IMR-90 (cell line): ENCODE data around the gene SLF2. TPM values are rescaled to one million over a fixed set of nuclear protein-coding genes. Genes with fewer than 3 reads are reported as not detected.

Experiments
- ATAC-seq: fragments of 200-7000 bp; cut with Tn5 transposase; 2 replicates; pipeline ENCODE4 v1.9.1; 2020; ENCODE audit warnings: low read depth, mild to moderate bottlenecking, moderate library complexity
- BruUV-seq: library from RNA; stranded (reverse); fragments of 400-500 nt; replicated peaks from 2 replicates; lab custom pipeline; 2021; lab: Mats Ljungman, UMichigan
- CTCF ChIA-PET: fragments of 300-600 bp; formaldehyde crosslinking; extraction: SDS; loops from one replicate; lab custom pipeline; 2021; ENCODE audit warnings: antibody characterized with exemption; lab: Yijun Ruan, JAX
- POLR2A ChIA-PET: fragments of 300-600 bp; sonication (Branson Sonifier 250); formaldehyde crosslinking; loops from one replicate; lab custom pipeline; 2022; ENCODE audit warnings: antibody characterized with exemption; ENCODE audit not compliant: unreplicated experiment; lab: Charles Lee
- DNase-seq: peaks from one replicate; pipeline ENCODE4 v3.0.0; 2013
- H2AFZ ChIP-seq: replicated peaks from 2 replicates; pipeline ENCODE3; 2013; ENCODE audit warnings: low read length, mild to moderate bottlenecking; ENCODE audit not compliant: poor library complexity
- H2AK5ac ChIP-seq: 2 replicates; pipeline ENCODE4 v1.6.1; 2013; ENCODE audit warnings: low read depth, low read length, inconsistent platforms
- H2AK9ac ChIP-seq: replicated peaks from 2 replicates; pipeline ENCODE3; 2013; ENCODE audit warnings: mild to moderate bottlenecking, low read depth, low read length, moderate library complexity; ENCODE audit not compliant: poor library complexity
- H2BK120ac ChIP-seq: 2 replicates; pipeline ENCODE4 v1.6.1; 2013; ENCODE audit warnings: low read depth, low read length, inconsistent platforms
- H2BK15ac ChIP-seq: 3 replicates; pipeline ENCODE4 v1.6.1; 2013; ENCODE audit warnings: low read depth, low read length, inconsistent platforms
- H2BK20ac ChIP-seq: 2 replicates; pipeline ENCODE4 v1.6.1; 2013; ENCODE audit warnings: low read depth, mild to moderate bottlenecking, inconsistent platforms, low read length, moderate library complexity
- H2BK5ac ChIP-seq: 2 replicates; pipeline ENCODE4 v1.6.1; 2013; ENCODE audit warnings: mild to moderate bottlenecking, low read depth, low read length, inconsistent platforms; ENCODE audit not compliant: poor library complexity, severe bottlenecking
- H3K14ac ChIP-seq: replicated peaks from 2 replicates; pipeline ENCODE4 v1.6.1; 2013; ENCODE audit warnings: low read depth, low read length, inconsistent platforms
- H3K18ac ChIP-seq: 2 replicates; pipeline ENCODE4 v1.6.1; 2013; ENCODE audit warnings: low read depth, low read length, control low read depth
- H3K23ac ChIP-seq: 2 replicates; pipeline ENCODE4 v1.6.1; 2013; ENCODE audit warnings: low read depth, low read length, inconsistent platforms
- H3K27ac ChIP-seq: 2 replicates; pipeline ENCODE4 v1.5.1; 2013; ENCODE audit warnings: mild to moderate bottlenecking, control low read depth, low read length; ENCODE audit not compliant: insufficient read depth
- H3K27me3 ChIP-seq: 2 replicates; pipeline ENCODE4 v1.6.1; 2013; ENCODE audit warnings: low read length; ENCODE audit not compliant: control insufficient read depth, insufficient read depth
- H3K36me3 ChIP-seq: 2 replicates; pipeline ENCODE4 v1.6.1; 2013; ENCODE audit warnings: low read length, mixed read lengths; ENCODE audit not compliant: control insufficient read depth, insufficient read depth
- H3K4ac ChIP-seq: 2 replicates; pipeline ENCODE4 v1.6.1; 2013; ENCODE audit warnings: low read depth, low read length, inconsistent platforms
- H3K4me1 ChIP-seq: 2 replicates; pipeline ENCODE4 v1.6.1; 2013; ENCODE audit warnings: low read length, mixed read lengths; ENCODE audit not compliant: control insufficient read depth, insufficient read depth
- H3K4me2 ChIP-seq: 2 replicates; pipeline ENCODE4 v1.6.1; 2013; ENCODE audit warnings: low read depth, mild to moderate bottlenecking, control low read depth, low read length, moderate library complexity
- H3K4me3 ChIP-seq: 2 replicates; pipeline ENCODE4 v1.5.1; 2013; ENCODE audit warnings: low read depth, mild to moderate bottlenecking, control low read depth, low read length, moderate library complexity; ENCODE audit not compliant: insufficient read depth
- H3K56ac ChIP-seq: 2 replicates; pipeline ENCODE4 v1.6.1; 2013; ENCODE audit warnings: low read length, inconsistent platforms; ENCODE audit not compliant: insufficient read depth; ENCODE audit errors: extremely low read depth
- H3K79me1 ChIP-seq, 2 experiments: 2 replicates each; pipeline ENCODE4 v1.6.1; 2013; ENCODE audit warnings: low read length in 2 of 2, inconsistent platforms in 1 of 2, low read depth in 1 of 2
- H3K9ac ChIP-seq: 2 replicates; pipeline ENCODE4 v1.6.1; 2013; ENCODE audit warnings: low read depth, low read length, control low read depth
- H3K9me1 ChIP-seq: 2 replicates; pipeline ENCODE4 v1.6.1; 2013; ENCODE audit warnings: low read length, inconsistent platforms; ENCODE audit not compliant: insufficient read depth
- H3K9me3 ChIP-seq: 2 replicates; pipeline ENCODE4 v1.6.1; 2013; ENCODE audit warnings: low read length; ENCODE audit not compliant: control insufficient read depth, insufficient read depth
- H4K20me1 ChIP-seq: 2 replicates; pipeline ENCODE4 v1.6.1; 2013; ENCODE audit warnings: low read length, inconsistent platforms; ENCODE audit not compliant: insufficient read depth
- H4K5ac ChIP-seq: 2 replicates; pipeline ENCODE4 v1.6.1; 2013; ENCODE audit warnings: mild to moderate bottlenecking, low read depth, low read length, control low read depth
- H4K8ac ChIP-seq, 2 experiments: 2 replicates each; pipeline ENCODE4 v1.6.1; 2013; ENCODE audit warnings: low read depth in 2 of 2, low read length in 2 of 2, control low read depth in 1 of 2, inconsistent platforms in 1 of 2
- H4K91ac ChIP-seq: 2 replicates; pipeline ENCODE4 v1.6.1; 2013; ENCODE audit warnings: low read depth, low read length, inconsistent platforms; ENCODE audit not compliant: insufficient read depth
- BHLHE40 ChIP-seq: fragments of 150-350 bp; IDR thresholded peaks from 2 replicates; pipeline ENCODE4 v1.6.1; 2016; ENCODE audit warnings: mild to moderate bottlenecking, low read depth, low read length
- CEBPB ChIP-seq: IDR thresholded peaks from 2 replicates; pipeline ENCODE4 v1.6.1; 2012; ENCODE audit warnings: low read depth, low read length, improper control_type of control experiment
- CHD1 ChIP-seq: IDR thresholded peaks from 2 replicates; pipeline ENCODE4 v1.6.1; 2012; ENCODE audit warnings: low read depth, low read length, improper control_type of control experiment
- FOS ChIP-seq: fragments of 150-350 bp; IDR thresholded peaks from 2 replicates; pipeline ENCODE4 v1.6.1; 2016; ENCODE audit warnings: low read depth, low read length
- MAFK ChIP-seq: IDR thresholded peaks from 2 replicates; pipeline ENCODE4 v1.6.1; 2012; ENCODE audit warnings: low read depth, low read length, improper control_type of control experiment
- MAZ ChIP-seq: IDR thresholded peaks from 2 replicates; pipeline ENCODE4 v1.6.1; 2012; ENCODE audit warnings: low read depth, mild to moderate bottlenecking, low read length, improper control_type of control experiment, moderate library complexity, borderline replicate concordance
- MXI1 ChIP-seq: IDR thresholded peaks from 2 replicates; pipeline ENCODE4 v1.6.1; 2012; ENCODE audit warnings: low read depth, mild to moderate bottlenecking, low read length, moderate library complexity, borderline replicate concordance
- NFE2L2 ChIP-seq: fragments of 150-350 bp; IDR thresholded peaks from 2 replicates; pipeline ENCODE4 v1.6.1; 2016; ENCODE audit warnings: low read depth, mild to moderate bottlenecking, low read length
- POLR2A ChIP-seq: IDR thresholded peaks from 2 replicates; pipeline ENCODE4 v1.6.1; 2012; ENCODE audit warnings: mild to moderate bottlenecking, low read depth, low read length
- RAD21 ChIP-seq: IDR thresholded peaks from 2 replicates; pipeline ENCODE4 v1.6.1; 2012; ENCODE audit warnings: low read length, improper control_type of control experiment
- RCOR1 ChIP-seq: IDR thresholded peaks from 2 replicates; pipeline ENCODE4 v1.6.1; 2012; ENCODE audit warnings: mild to moderate bottlenecking, low read length, improper control_type of control experiment; ENCODE audit not compliant: insufficient replicate concordance
- RFX5 ChIP-seq: IDR thresholded peaks from 2 replicates; pipeline ENCODE4 v1.8.0; 2012; ENCODE audit warnings: low read depth, mild to moderate bottlenecking, low read length, moderate library complexity
- SMC3 ChIP-seq: fragments of 150-350 bp; IDR thresholded peaks from 2 replicates; pipeline ENCODE4 v1.6.1; 2016; ENCODE audit warnings: low read depth, mild to moderate bottlenecking, antibody characterized with exemption, low read length, moderate library complexity
- whole genome bisulfite sequencing, 2 experiments: methylation state at CpG; one replicate each; pipeline versions ENCODE4 v1.1.5 to v1.1.7; 2013; ENCODE audit warnings: missing lambda C conversion rate in 2 of 2; ENCODE audit not compliant: insufficient read length in 1 of 2; ENCODE audit errors: extremely low coverage in 2 of 2; 5-methylcytosine and 5-hydroxymethylcytosine counted together
- dilution Hi-C: fragments of 300-500 bp; cut with HindIII; formaldehyde crosslinking; loops from one replicate; pipeline ENCODE4 v1.14.3; 2018; ENCODE audit warnings: low sequenced_read_pairs; ENCODE audit not compliant: unreplicated experiment
- in situ Hi-C: fragments of 300-500 bp; cut with MboI; formaldehyde crosslinking; loops from 3 replicates; pipeline ENCODE4 v1.14.3; 2019; ENCODE audit warnings: low sequenced_read_pairs, inconsistent platforms, mixed read lengths
- intact Hi-C: fragments of 100-400 bp; cut with micrococcal nuclease; formaldehyde crosslinking; loops from 2 replicates; pipeline ENCODE4 v1.10.0; 2022
- polyA plus RNA-seq, 3 experiments: library from polyadenylated mRNA; depleted of rRNA; stranded (reverse); fragments of >200 nt; gene quantifications; 2 replicates each; pipeline ENCODE4 v1.2.3, GENCODE V29; 2012; ENCODE audit warnings: low replicate concordance in 1 of 3
- total RNA-seq: library from RNA; depleted of rRNA; stranded (reverse); fragments of >200 nt; gene quantifications from 2 replicates; pipeline ENCODE4 v1.2.3, GENCODE V29; 2012
- TF ChIP-seq, protein P1 (sequence below): fragments of 150-350 bp; IDR thresholded peaks from 2 replicates; pipeline ENCODE4 v1.6.1; 2016; ENCODE audit warnings: low read depth, mild to moderate bottlenecking, low read length, moderate library complexity, borderline replicate concordance
- TF ChIP-seq, protein P2 (sequence below): conservative IDR thresholded peaks from 2 replicates; pipeline ENCODE4 v1.5.1; 2012; ENCODE audit warnings: mild to moderate bottlenecking, low read depth, low read length, improper control_type of control experiment
- TF ChIP-seq, protein P3 (sequence below): fragments of 150-350 bp; IDR thresholded peaks from 2 replicates; pipeline ENCODE4 v1.6.1; 2017; ENCODE audit warnings: mild to moderate bottlenecking, antibody characterized with exemption, low read length, low read depth

SLF2 gene
- total and polyA plus RNA-seq, 2 of the 4 experiments (the other 2 are of a cell fraction) = 8.5 to 21.7 TPM

DNA sequence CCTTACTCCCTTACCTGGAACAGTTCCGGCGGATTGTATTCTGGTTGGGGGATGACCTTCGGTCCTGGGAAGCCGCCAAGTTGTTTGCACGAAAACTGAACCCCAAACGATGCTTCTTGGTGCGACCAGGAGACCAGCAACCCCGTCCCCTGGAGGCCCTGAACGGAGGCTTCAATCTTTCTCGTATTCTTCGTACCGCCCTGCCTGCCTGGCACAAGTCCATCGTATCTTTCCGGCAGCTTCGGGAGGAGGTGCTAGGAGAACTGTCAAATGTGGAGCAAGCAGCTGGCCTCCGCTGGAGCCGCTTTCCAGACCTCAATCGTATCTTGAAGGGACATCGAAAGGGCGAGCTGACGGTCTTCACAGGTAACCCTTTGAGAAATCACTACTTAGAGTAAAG, 76.3 kb downstream of the SLF2 start:
- Histone ChIP-seq H2BK15ac (no peak overlapping the region), H2BK120ac (no peak overlapping the region), H3K36me3 (peaks cover 28% of the 10 kb centered on the region), H3K27ac (no peak overlapping the region), H2AFZ (no peak overlapping the region), H4K5ac (no peak overlapping the region), H3K4me1 (peaks cover 8% of the 10 kb centered on the region; the same call in 1 of the 2 replicates), H3K56ac (no peak overlapping the region), H2AK9ac (peak overlapping the region; percentile 65), H3K4ac (no peak overlapping the region), H3K18ac (no peak overlapping the region), H3K23ac (no peak overlapping the region), H2AK5ac (no peak overlapping the region), H3K27me3 (no peaks in the 10 kb centered on the region), H4K8ac (no peak overlapping the region), H2BK5ac (no peak overlapping the region), H3K14ac (no peak overlapping the region), H3K4me3 (no peak overlapping the region), H4K20me1 (0 out of 2 replicates have a peak, but pooled peaks cover 3% of the 10 kb centered on the region), H3K9ac (no peak overlapping the region), H3K79me1 (peaks cover 60 to 67% of the 10 kb centered on the region in 2 experiments), H3K9me1 (peaks cover 9% of the 10 kb centered on the region), H3K4me2 (no peak overlapping the region), H4K91ac (no peak overlapping the region), H3K9me3 (no peaks in the 10 kb centered on the region), H2BK20ac (no peak overlapping the region)
- no peak for ATAC-seq
- in situ Hi-C loops = no loop called here
- BruUV-seq = no TSS peak
- TF ChIP-seq SMC3 = no peak
- TF ChIP-seq BHLHE40 = no peak
- no peak for TF ChIP-seq RCOR1
- TF ChIP-seq RFX5 = no peak
- TF ChIP-seq, protein P1, sequence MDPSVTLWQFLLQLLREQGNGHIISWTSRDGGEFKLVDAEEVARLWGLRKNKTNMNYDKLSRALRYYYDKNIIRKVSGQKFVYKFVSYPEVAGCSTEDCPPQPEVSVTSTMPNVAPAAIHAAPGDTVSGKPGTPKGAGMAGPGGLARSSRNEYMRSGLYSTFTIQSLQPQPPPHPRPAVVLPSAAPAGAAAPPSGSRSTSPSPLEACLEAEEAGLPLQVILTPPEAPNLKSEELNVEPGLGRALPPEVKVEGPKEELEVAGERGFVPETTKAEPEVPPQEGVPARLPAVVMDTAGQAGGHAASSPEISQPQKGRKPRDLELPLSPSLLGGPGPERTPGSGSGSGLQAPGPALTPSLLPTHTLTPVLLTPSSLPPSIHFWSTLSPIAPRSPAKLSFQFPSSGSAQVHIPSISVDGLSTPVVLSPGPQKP = no peak
- no peak for TF ChIP-seq MXI1
- TF ChIP-seq, protein P2, sequence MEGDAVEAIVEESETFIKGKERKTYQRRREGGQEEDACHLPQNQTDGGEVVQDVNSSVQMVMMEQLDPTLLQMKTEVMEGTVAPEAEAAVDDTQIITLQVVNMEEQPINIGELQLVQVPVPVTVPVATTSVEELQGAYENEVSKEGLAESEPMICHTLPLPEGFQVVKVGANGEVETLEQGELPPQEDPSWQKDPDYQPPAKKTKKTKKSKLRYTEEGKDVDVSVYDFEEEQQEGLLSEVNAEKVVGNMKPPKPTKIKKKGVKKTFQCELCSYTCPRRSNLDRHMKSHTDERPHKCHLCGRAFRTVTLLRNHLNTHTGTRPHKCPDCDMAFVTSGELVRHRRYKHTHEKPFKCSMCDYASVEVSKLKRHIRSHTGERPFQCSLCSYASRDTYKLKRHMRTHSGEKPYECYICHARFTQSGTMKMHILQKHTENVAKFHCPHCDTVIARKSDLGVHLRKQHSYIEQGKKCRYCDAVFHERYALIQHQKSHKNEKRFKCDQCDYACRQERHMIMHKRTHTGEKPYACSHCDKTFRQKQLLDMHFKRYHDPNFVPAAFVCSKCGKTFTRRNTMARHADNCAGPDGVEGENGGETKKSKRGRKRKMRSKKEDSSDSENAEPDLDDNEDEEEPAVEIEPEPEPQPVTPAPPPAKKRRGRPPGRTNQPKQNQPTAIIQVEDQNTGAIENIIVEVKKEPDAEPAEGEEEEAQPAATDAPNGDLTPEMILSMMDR = no peak
- no peak for TF ChIP-seq CEBPB
- TF ChIP-seq NFE2L2 = no peak
- TF ChIP-seq, protein P3, sequence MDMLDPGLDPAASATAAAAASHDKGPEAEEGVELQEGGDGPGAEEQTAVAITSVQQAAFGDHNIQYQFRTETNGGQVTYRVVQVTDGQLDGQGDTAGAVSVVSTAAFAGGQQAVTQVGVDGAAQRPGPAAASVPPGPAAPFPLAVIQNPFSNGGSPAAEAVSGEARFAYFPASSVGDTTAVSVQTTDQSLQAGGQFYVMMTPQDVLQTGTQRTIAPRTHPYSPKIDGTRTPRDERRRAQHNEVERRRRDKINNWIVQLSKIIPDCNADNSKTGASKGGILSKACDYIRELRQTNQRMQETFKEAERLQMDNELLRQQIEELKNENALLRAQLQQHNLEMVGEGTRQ = no peak
- no peak for TF ChIP-seq MAZ
- TF ChIP-seq MAFK = no peak
- TF ChIP-seq RAD21 = no peak
- no peak for TF ChIP-seq CHD1
- TF ChIP-seq POLR2A = no peak
- no peak for TF ChIP-seq FOS
- 76% methylated on average over 17 of the region's 21 CpGs; no CpG with 5 or more reads in 1 of the 2 experiments for WGBS, 2 experiments
- dilution Hi-C loops = no loop called here
- ChIA-PET CTCF (interaction anchor here (1.3 to 2.1 kb wide), 2 partner anchors 11 to 26 kb away, joined by 3 to 10 read pairs; partner anchors contain the start of gene LZTS2), POLR2A (no interaction called here)
- intact Hi-C loops = no loop called here
- no peak for DNase-seq
